KMS-11 (cell line): ENCODE results near the gene ANKRD52.

Experiments used
- H2AFZ ChIP-seq: fragments of 200-600 bp; sonication (generic); 2 replicates; pipeline ENCODE4 v1.6.1; 2016; ENCODE audit warnings: antibody characterized with exemption, mixed run types, low read depth
- H3K27ac ChIP-seq: fragments of 200-600 bp; sonication (generic); 2 replicates; pipeline ENCODE4 v1.6.1; 2016; ENCODE audit warnings: mild to moderate bottlenecking, mixed run types
- H3K27me3 ChIP-seq: fragments of 200-600 bp; sonication (generic); 2 replicates; pipeline ENCODE4 v1.6.1; 2017; ENCODE audit warnings: mild to moderate bottlenecking, low read depth, mixed run types, moderate library complexity; ENCODE audit not compliant: insufficient read depth
- H3K36me3 ChIP-seq: fragments of 200-600 bp; sonication (generic); 2 replicates; pipeline ENCODE4 v1.6.1; 2017; ENCODE audit warnings: mild to moderate bottlenecking, mixed run types; ENCODE audit not compliant: insufficient read depth
- H3K4me1 ChIP-seq: fragments of 200-600 bp; sonication (generic); 2 replicates; pipeline ENCODE4 v1.6.1; 2016; ENCODE audit warnings: mild to moderate bottlenecking, low read depth, mixed run types; ENCODE audit not compliant: poor library complexity, severe bottlenecking
- H3K4me2 ChIP-seq: fragments of 200-600 bp; sonication (generic); 2 replicates; pipeline ENCODE4 v1.7.0; 2016; ENCODE audit warnings: mild to moderate bottlenecking, mixed run types
- H3K4me3 ChIP-seq: fragments of 200-600 bp; sonication (generic); IDR thresholded peaks from 2 replicates; pipeline ENCODE4 v1.6.1; 2017; ENCODE audit warnings: low read depth, low read length, mixed read lengths; ENCODE audit not compliant: insufficient read depth
- H3K79me2 ChIP-seq: fragments of 200-600 bp; sonication (generic); 2 replicates; pipeline ENCODE4 v1.6.1; 2016; ENCODE audit warnings: low read depth, mixed run types; ENCODE audit not compliant: insufficient read depth
- H3K9ac ChIP-seq: fragments of 200-600 bp; sonication (generic); 2 replicates; pipeline ENCODE4 v1.6.1; 2016; ENCODE audit warnings: mild to moderate bottlenecking, mixed run types
- H4K20me1 ChIP-seq: fragments of 200-600 bp; sonication (generic); 2 replicates; pipeline ENCODE4 v1.6.1; 2016; ENCODE audit warnings: mild to moderate bottlenecking, mixed run types; ENCODE audit not compliant: insufficient read depth
- TF ChIP-seq, protein P1 (sequence below): fragments of 200-600 bp; sonication (generic); conservative IDR thresholded peaks from 2 replicates; pipeline ENCODE4 v1.6.1; 2017; ENCODE audit warnings: low read depth, mild to moderate bottlenecking, antibody characterized with exemption, low read length, moderate library complexity, mixed read lengths

The ANKRD52 gene

GRCh38 chr12:56224102-56224701 lies 34.0 kb downstream of the ANKRD52 start, which contains the start of gene NABP2:
NABP2 (plus strand) TSS chr12:56224342; CDS start chr12:56224857, 515 bp downstream.
- H3K27ac ChIP-seq: peak within 1 kb of the TSS; percentile 5; the same call in 1 of the 2 replicates
- TF ChIP-seq, protein P1, sequence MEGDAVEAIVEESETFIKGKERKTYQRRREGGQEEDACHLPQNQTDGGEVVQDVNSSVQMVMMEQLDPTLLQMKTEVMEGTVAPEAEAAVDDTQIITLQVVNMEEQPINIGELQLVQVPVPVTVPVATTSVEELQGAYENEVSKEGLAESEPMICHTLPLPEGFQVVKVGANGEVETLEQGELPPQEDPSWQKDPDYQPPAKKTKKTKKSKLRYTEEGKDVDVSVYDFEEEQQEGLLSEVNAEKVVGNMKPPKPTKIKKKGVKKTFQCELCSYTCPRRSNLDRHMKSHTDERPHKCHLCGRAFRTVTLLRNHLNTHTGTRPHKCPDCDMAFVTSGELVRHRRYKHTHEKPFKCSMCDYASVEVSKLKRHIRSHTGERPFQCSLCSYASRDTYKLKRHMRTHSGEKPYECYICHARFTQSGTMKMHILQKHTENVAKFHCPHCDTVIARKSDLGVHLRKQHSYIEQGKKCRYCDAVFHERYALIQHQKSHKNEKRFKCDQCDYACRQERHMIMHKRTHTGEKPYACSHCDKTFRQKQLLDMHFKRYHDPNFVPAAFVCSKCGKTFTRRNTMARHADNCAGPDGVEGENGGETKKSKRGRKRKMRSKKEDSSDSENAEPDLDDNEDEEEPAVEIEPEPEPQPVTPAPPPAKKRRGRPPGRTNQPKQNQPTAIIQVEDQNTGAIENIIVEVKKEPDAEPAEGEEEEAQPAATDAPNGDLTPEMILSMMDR: peak; percentile 98
- H3K4me2 ChIP-seq: peak within 1 kb of the TSS; percentile 75
- H3K4me1 ChIP-seq: peaks cover 30% of the 10 kb centered on the region
- H3K79me2 ChIP-seq: peaks cover 9% of the 10 kb centered on the region; the same call in 1 of the 2 replicates
- H3K27me3 ChIP-seq: no peaks in the 10 kb centered on the region
- H2AFZ ChIP-seq: peak within 1 kb of the TSS; percentile 93
- peak within 1 kb of the TSS; percentile 47 for H3K9ac ChIP-seq
- H3K4me3 ChIP-seq: peak within 1 kb of the TSS; percentile 91
- H3K36me3 ChIP-seq: no peaks in the 10 kb centered on the region
- no peaks in the 10 kb centered on the region for H4K20me1 ChIP-seq

DNA sequence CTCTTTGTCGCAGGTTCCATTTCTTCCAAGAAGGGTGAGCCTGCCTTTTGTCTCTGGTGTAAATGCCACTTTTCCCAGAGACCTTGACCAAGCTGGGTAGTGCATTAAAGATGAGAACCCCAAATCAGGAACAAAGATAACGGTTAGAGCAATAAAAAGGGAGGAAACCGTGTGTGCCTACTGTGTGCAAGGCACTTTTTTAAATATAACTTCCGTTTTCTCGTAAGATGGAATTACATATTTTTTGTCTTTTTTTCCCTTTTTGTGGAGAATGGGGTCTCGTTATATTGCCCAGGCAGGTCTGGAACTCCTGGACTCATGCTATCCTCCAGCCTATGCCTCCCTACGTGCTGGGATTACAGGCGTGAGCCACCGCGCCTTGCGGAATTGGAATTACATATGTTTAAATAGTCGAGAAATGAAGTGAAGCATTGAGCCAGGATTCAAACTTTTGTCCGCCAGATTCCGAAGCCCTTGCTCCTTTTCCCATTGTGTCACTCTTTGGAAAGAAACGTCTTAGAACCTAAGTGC lies 34.5 kb downstream of the ANKRD52 start:
- Histone ChIP-seq H3K4me1 (peaks cover 30% of the 10 kb centered on the region), H3K36me3 (no peaks in the 10 kb centered on the region), H3K4me3 (peak overlapping the region; percentile 91)

GRCh38 chr12:56222531-56222895 lies 35.7 kb downstream of the ANKRD52 start:
- peaks cover 30% of the 10 kb centered on the region for H3K4me1 ChIP-seq
- no peak overlapping the region for H3K4me3 ChIP-seq
- H3K27ac ChIP-seq: peak overlapping the region; percentile 34
- no peaks in the 10 kb centered on the region for H3K36me3 ChIP-seq
- no peaks in the 10 kb centered on the region for H4K20me1 ChIP-seq
- no peak overlapping the region; the same call in 1 of the 2 replicates for H3K9ac ChIP-seq
- H3K79me2 ChIP-seq: peaks cover 9% of the 10 kb centered on the region; the same call in 1 of the 2 replicates
- no peaks in the 10 kb centered on the region for H3K27me3 ChIP-seq
- TF ChIP-seq, protein P1: no peak
- H3K4me2 ChIP-seq: peak overlapping the region; percentile 80
- H2AFZ ChIP-seq: peak overlapping the region; percentile 95; the same call in 1 of the 2 replicates

More for the DNA sequence above, 34.5 kb downstream of the ANKRD52 start:
- Histone ChIP-seq H3K27me3 (no peaks in the 10 kb centered on the region), H3K4me2 (peak overlapping the region; percentile 75), H3K9ac (peak overlapping the region; percentile 47; the same call in 1 of the 2 replicates), H3K27ac (peak overlapping the region; percentile 5; the same call in 1 of the 2 replicates), H3K79me2 (peaks cover 9% of the 10 kb centered on the region; the same call in 1 of the 2 replicates), H2AFZ (peak overlapping the region; percentile 93), H4K20me1 (no peaks in the 10 kb centered on the region)
- TF ChIP-seq, protein P1: no peak

DNA sequence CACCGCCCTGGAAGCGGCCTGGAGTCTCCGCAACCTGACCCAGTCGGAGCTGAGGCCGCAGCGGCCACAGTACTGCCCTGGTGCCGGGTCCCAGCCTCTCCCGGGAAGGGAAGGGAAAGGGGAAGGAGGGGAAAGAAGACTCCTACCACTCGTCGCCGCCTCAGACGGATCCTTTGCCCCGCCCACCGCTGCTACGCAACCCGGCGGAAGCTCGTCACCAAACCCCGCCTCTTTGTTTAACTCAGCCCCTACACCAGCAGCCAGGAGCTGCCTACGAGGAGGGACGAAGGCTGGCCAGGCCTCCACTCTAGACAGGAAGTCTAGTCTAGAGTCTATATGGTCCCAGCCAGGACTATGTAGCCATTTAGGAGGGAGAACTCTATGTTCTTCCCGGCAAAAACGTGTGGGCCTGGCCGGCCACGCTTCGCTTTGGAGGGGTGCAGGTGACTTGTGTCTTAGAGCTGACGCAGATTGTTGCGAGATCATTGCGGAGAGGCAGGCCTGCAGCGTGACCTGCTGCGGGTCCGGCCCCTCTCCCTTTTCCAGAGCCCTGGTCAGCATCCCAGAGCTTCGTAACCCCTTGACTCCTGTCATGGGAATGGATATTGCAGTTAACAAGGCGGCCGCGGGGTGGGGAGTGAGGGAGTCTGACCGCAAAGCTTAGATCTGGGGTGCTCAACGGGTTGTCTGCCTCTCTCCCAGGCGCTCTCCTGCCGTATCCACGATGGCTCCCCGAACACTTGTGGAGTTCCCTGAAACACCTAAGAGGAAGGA lies 36.2 kb downstream of the ANKRD52 start, which contains the start of gene RNF41:
Gene RNF41, minus strand, starts transcription at position 166 of the 774 bp plus-strand sequence. CDS start 7,875 bp downstream, outside the sequence.
- peak within 1 kb of the TSS; percentile 88 for H3K4me3 ChIP-seq
- H2AFZ ChIP-seq: peak within 1 kb of the TSS; percentile 95
- no peaks in the 10 kb centered on the region for H3K27me3 ChIP-seq
- peak within 1 kb of the TSS; percentile 80 for H3K4me2 ChIP-seq
- peaks cover 9% of the 10 kb centered on the region; the same call in 1 of the 2 replicates for H3K79me2 ChIP-seq
- peak within 1 kb of the TSS; percentile 34 for H3K27ac ChIP-seq
- H3K36me3 ChIP-seq: no peaks in the 10 kb centered on the region
- no peaks in the 10 kb centered on the region for H4K20me1 ChIP-seq
- peaks cover 30% of the 10 kb centered on the region for H3K4me1 ChIP-seq
- peak within 1 kb of the TSS; percentile 75 for H3K9ac ChIP-seq
- TF ChIP-seq, protein P1: no peak
